ENCODE measurements around the gene TMEM54. TPM values are rescaled to one million over a fixed set of nuclear protein-coding genes. Genes with fewer than 3 reads are reported as not detected.

TMEM54 gene
- total RNA-seq, 4 donors from 2014 or later = 330 to 1,204 (median 846) TPM

GRCh38 chr1:32926562-32926961 lies 25.4 kb upstream of the TMEM54 start:
- in situ Hi-C loops (cut with MboI; ENCODE audit: low pct_ligation_motif_present in 1 of 4, low pct_unique_long_range_greater_than_20kb in 1 of 4, low sequenced_read_pairs in 3 of 4) = loop anchor here in 2 of 4 donors (5.0 to 25.0 kb wide), 2 partner anchors 131 to 136 kb away; no protein-coding TSS in a partner anchor

DNA sequence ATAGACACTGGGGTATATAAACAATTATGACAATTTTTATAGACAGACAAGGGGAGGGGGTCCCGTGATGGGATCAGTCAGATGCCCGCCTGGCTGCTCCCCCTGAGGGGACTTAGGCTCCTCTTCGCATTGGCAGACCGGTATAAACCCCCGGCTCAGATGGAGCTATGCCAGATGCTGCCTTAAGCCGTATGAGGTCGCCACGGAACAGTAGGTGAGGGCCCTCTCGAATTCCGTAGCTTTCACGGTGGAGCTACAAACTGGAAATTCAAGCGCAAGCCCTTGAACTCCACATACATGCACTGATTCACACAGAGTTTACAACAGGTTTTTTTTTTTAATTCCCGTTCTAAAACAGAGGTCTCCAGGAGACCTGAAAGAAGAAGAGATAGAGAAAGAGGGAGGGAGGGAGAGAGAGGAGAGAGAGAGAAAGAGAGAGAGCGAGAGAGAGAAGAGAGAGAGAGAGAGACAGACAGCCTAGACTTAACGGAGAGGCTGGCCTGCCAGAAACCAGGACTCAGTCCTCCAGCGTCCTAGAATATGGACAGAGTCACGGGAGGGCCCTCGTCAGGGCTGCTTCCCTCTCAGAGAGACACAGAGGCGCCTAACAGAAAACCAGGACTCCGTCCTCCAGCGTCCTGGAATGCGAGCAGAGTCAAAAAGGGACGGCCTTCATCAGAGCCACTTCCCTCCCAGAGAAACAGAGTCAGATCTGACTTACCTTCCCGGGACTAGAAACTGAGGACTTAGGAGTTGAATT lies 24.4 kb upstream of the TMEM54 start:
- DNase-seq = peak; percentile 45
- 23 to 40% methylated on average over 10 to 24 of the region's 24 CpGs for WGBS, 2 donors (ENCODE audit: low coverage in 1 of 2)

More at GRCh38 chr1:32926562-32926961, 25.4 kb upstream of the TMEM54 start:
- intact Hi-C loops (cut with DNase I; ENCODE audit: low total_unique reads) = loop anchor here (5.0 kb wide), 1 partner anchor 131 kb away; no protein-coding TSS in a partner anchor
- no peak for DNase-seq
- 78 to 88% methylated on average over 6 of the region's 6 CpGs for WGBS, 2 donors (ENCODE audit: low coverage in 1 of 2)
- Histone ChIP-seq H3K9me3 (no peaks in the 10 kb centered on the region), H3K36me3 (no peaks in the 10 kb centered on the region), H3K27me3 (peaks cover 29% of the 10 kb centered on the region), H3K27ac (no peak overlapping the region), H3K4me3 (no peak overlapping the region), H3K4me1 (peaks cover 0 to 18% (median 15%) of the 10 kb centered on the region in 4 donors)
- TF ChIP-seq POLR2AphosphoS5 (IDR thresholded peaks at IDR 0.05) (no peak), CTCF (IDR thresholded peaks at IDR 0.05) (no peak), POLR2A (IDR thresholded peaks at IDR 0.05) (no peak)

GRCh38 chr1:32924881-32925344 lies 23.7 kb upstream of the TMEM54 start:
- peaks cover 29% of the 10 kb centered on the region for H3K27me3 ChIP-seq
- H3K9me3 ChIP-seq = no peaks in the 10 kb centered on the region
- H3K4me1 ChIP-seq = peaks cover 0 to 18% (median 15%) of the 10 kb centered on the region in 4 donors
- 0 to 18% methylated on average over 1 to 31 of the region's 31 CpGs for WGBS, 2 donors (ENCODE audit: low coverage in 1 of 2)
- DNase-seq = peak; percentile 83
- H3K4me3 ChIP-seq = peak overlapping the region in 2 of 4 donors; percentile 16 to 42
- peak overlapping the region; percentile 24 to 77 (median 52) for H3K27ac ChIP-seq
- in situ Hi-C loops (cut with MboI; ENCODE audit: low pct_ligation_motif_present in 1 of 4, low pct_unique_long_range_greater_than_20kb in 1 of 4, low sequenced_read_pairs in 3 of 4) = loop anchor here in 2 of 4 donors (5.0 to 25.0 kb wide), 2 partner anchors 132 to 137 kb away; no protein-coding TSS in a partner anchor
- TF ChIP-seq EP300 (IDR thresholded peaks at IDR 0.05; ENCODE audit: low read depth) (no peak), POLR2A (IDR thresholded peaks at IDR 0.05) (peak; percentile 58), CTCF (IDR thresholded peaks at IDR 0.05) (peak in 4 of 5 experiments; percentile 22 to 70 (median 50)), POLR2AphosphoS5 (IDR thresholded peaks at IDR 0.05) (peak in 2 of 3 donors; percentile 57 to 67)
- intact Hi-C loops (cut with DNase I; ENCODE audit: low total_unique reads) = loop anchor here (5.0 kb wide), 1 partner anchor 132 kb away; no protein-coding TSS in a partner anchor
- no peaks in the 10 kb centered on the region for H3K36me3 ChIP-seq

More for the DNA sequence above, 24.4 kb upstream of the TMEM54 start:
- H3K36me3 ChIP-seq = no peaks in the 10 kb centered on the region
- peaks cover 0 to 18% (median 15%) of the 10 kb centered on the region in 4 donors for H3K4me1 ChIP-seq
- peak overlapping the region; percentile 24 to 77 (median 52) for H3K27ac ChIP-seq
- peak overlapping the region in 1 of 4 donors; percentile 42 for H3K4me3 ChIP-seq
- in situ Hi-C loops (cut with MboI; ENCODE audit: low pct_ligation_motif_present in 1 of 4, low pct_unique_long_range_greater_than_20kb in 1 of 4, low sequenced_read_pairs in 3 of 4) = loop anchor here in 2 of 4 donors (5.0 to 25.0 kb wide), 2 partner anchors 132 to 137 kb away; no protein-coding TSS in a partner anchor
- H3K27me3 ChIP-seq = peaks cover 29% of the 10 kb centered on the region
- TF ChIP-seq POLR2A (IDR thresholded peaks at IDR 0.05) (no peak), POLR2AphosphoS5 (IDR thresholded peaks at IDR 0.05) (no peak), EP300 (IDR thresholded peaks at IDR 0.05; ENCODE audit: low read depth) (no peak), CTCF (IDR thresholded peaks at IDR 0.05) (no peak)
- H3K9me3 ChIP-seq = no peaks in the 10 kb centered on the region
- intact Hi-C loops (cut with DNase I; ENCODE audit: low total_unique reads) = loop anchor here (5.0 kb wide), 1 partner anchor 132 kb away; no protein-coding TSS in a partner anchor

DNA sequence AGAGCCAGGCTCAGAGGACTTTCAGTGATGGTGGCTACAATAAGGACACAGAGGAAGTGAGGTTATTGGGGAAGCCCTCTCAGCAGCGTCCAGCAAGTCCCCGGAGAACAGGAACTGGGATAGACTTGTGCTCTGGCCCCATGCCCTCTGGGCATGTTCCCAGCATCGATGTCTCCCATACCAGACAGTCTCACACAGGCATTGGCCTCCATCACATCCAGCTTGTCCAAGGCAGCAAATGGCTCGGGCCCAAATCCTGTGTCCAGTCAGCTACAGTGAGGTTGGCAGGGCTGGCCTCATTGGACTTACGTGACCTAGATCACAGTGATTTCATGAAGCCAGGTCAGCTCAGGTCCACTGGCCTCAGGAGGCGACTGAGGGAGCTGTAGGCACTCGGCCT lies 19.6 kb upstream of the TMEM54 start:
- intact Hi-C loops (cut with DNase I; ENCODE audit: low total_unique reads) = no loop called here
- Histone ChIP-seq H3K9me3 (no peaks in the 10 kb centered on the region), H3K27ac (no peak overlapping the region), H3K4me1 (peaks cover 4 to 43% (median 26%) of the 10 kb centered on the region in 4 donors), H3K4me3 (no peak overlapping the region), H3K27me3 (peaks cover 29% of the 10 kb centered on the region), H3K36me3 (no peaks in the 10 kb centered on the region)
- no peak for DNase-seq
- TF ChIP-seq POLR2AphosphoS5 (IDR thresholded peaks at IDR 0.05) (no peak), EP300 (IDR thresholded peaks at IDR 0.05; ENCODE audit: low read depth) (no peak), CTCF (IDR thresholded peaks at IDR 0.05) (no peak), POLR2A (IDR thresholded peaks at IDR 0.05) (no peak)
- in situ Hi-C loops (cut with MboI; ENCODE audit: low pct_ligation_motif_present in 1 of 4, low pct_unique_long_range_greater_than_20kb in 1 of 4, low sequenced_read_pairs in 3 of 4) = no loop called here
- 80% methylated on average over 6 of the region's 7 CpGs; no CpG with 5 or more reads in 1 of the 2 donors for WGBS, 2 donors (ENCODE audit: low coverage in 1 of 2)

Data from transverse colon (tissue), 4 donors.